Lung (tissue), 12 donors: ENCODE data around the gene FBXL13. TPM values are rescaled to one million over a fixed set of nuclear protein-coding genes. Genes with fewer than 3 reads are reported as not detected.

Experiments
- ATAC-seq: fragments of 200-7000 bp; cut with Tn5 transposase; one replicate; pipeline ENCODE4 v1.9.1; 2020; ENCODE audit warnings: moderate number of reproducible peaks; ENCODE audit not compliant: insufficient read depth, low FRiP score
- DNase-seq, 3 donors: peaks; one replicate each; pipeline ENCODE4 v3.0.0-alpha.2; 2013 to 2017
- H3K27ac ChIP-seq, 2 donors: one replicate each; pipeline ENCODE4 v1.5.1; 2013; ENCODE audit warnings: mild to moderate bottlenecking in 2 of 2, moderate library complexity in 2 of 2, control low read depth in 1 of 2, inconsistent platforms in 1 of 2, low read depth in 1 of 2, low read length in 1 of 2
- H3K27me3 ChIP-seq, 3 donors: one replicate each; pipeline ENCODE4 v1.5.1; 2013; ENCODE audit warnings: low read length in 2 of 3; ENCODE audit not compliant: control insufficient read depth in 3 of 3, insufficient read depth in 3 of 3
- H3K36me3 ChIP-seq, 4 donors: one replicate each; pipeline ENCODE4 v1.5.1; 2013; ENCODE audit warnings: low read length in 4 of 4, mild to moderate bottlenecking in 1 of 4, moderate library complexity in 1 of 4; ENCODE audit not compliant: control insufficient read depth in 4 of 4, insufficient read depth in 4 of 4
- H3K4me1 ChIP-seq, 5 donors: one replicate each; pipeline ENCODE4 v1.5.1; 2013; ENCODE audit warnings: low read length in 5 of 5, mild to moderate bottlenecking in 2 of 5, moderate library complexity in 1 of 5; ENCODE audit not compliant: control insufficient read depth in 5 of 5, insufficient read depth in 5 of 5
- H3K4me3 ChIP-seq: one replicate; pipeline ENCODE4 v1.5.1; 2013; ENCODE audit warnings: mild to moderate bottlenecking, control low read depth, moderate library complexity
- H3K9ac ChIP-seq, 2 donors: one replicate each; pipeline ENCODE4 v1.5.1; 2013; ENCODE audit warnings: low read length in 2 of 2, control low read depth in 1 of 2; ENCODE audit not compliant: insufficient read depth in 1 of 2
- H3K9me3 ChIP-seq, 4 donors: one replicate each; pipeline ENCODE4 v1.5.1; 2013; ENCODE audit warnings: low read length in 3 of 4, mild to moderate bottlenecking in 1 of 4, moderate library complexity in 1 of 4; ENCODE audit not compliant: control insufficient read depth in 4 of 4, insufficient read depth in 3 of 4
- CTCF ChIP-seq: IDR thresholded peaks from 2 replicates; pipeline ENCODE4 v1.5.1; 2012; ENCODE audit warnings: mild to moderate bottlenecking; ENCODE audit errors: control extremely low read depth, extremely low read depth
- whole genome bisulfite sequencing, 2 donors: extraction: QIAGEN DNeasy Blood & Tissue Kit; methylation state at CpG; one replicate each; pipeline ENCODE4 v1.1.7; 2013; 5-methylcytosine and 5-hydroxymethylcytosine counted together
- polyA plus RNA-seq, 2 donors: library from polyadenylated mRNA; stranded (reverse); fragments of 200-250 nt; gene quantifications; one replicate each; pipeline ENCODE4 v1.2.1, GENCODE V29; 2013
- total RNA-seq, 2 donors: library from RNA; depleted of rRNA in 1 of 2; stranded (reverse); fragments of >200 nt in 1 of 2; gene quantifications; one replicate each; pipeline ENCODE4 v1.2.1, GENCODE V29; 2014 to 2021
- donor health status: control.
- donor health status: control.
- donor health status: Bipolar disorder and iron deficiency.
- donor health status: healthy.
- donor health status: DM: yes; HTN: yes; CAD: no.

The FBXL13 gene
- total and polyA plus RNA-seq, 4 donors, result 0.61 to 12.3 (median 3.7) TPM

GRCh38 chr7:102837802-102838201, 236.8 kb downstream of the FBXL13 start:
- Histone ChIP-seq H3K27ac (no peak overlapping the region), H3K4me3 (no peak overlapping the region), H3K36me3 (peaks cover 0 to 4% (median 1%) of the 10 kb centered on the region in 4 donors), H3K9me3 (no peaks in the 10 kb centered on the region), H3K4me1 (peaks cover 0 to 46% (median 0%) of the 10 kb centered on the region in 5 donors), H3K9ac (no peak overlapping the region), H3K27me3 (no peaks in the 10 kb centered on the region)
- no peak for ATAC-seq
- no peak for DNase-seq
- TF ChIP-seq CTCF, result no peak
- 85 to 92% methylated on average over 3 of the region's 3 CpGs for WGBS, 2 donors

- no peak overlapping the region for H3K9ac ChIP-seq
- peaks cover 0 to 4% (median 1%) of the 10 kb centered on the region in 4 donors for H3K36me3 ChIP-seq
- peak in 1 of 3 donors; percentile 29 for DNase-seq
- no peak overlapping the region for H3K27ac ChIP-seq
- H3K27me3 ChIP-seq, result no peaks in the 10 kb centered on the region
- 86 to 100% methylated on average over 1 of the region's 1 CpG for WGBS, 2 donors
- ATAC-seq, result no peak
- peaks cover 0 to 48% (median 0%) of the 10 kb centered on the region in 5 donors for H3K4me1 ChIP-seq
- H3K4me3 ChIP-seq, result no peak overlapping the region
- no peak for TF ChIP-seq CTCF
- no peaks in the 10 kb centered on the region for H3K9me3 ChIP-seq
Observed at GRCh38 chr7:102836977-102837376, 237.6 kb downstream of the FBXL13 start.

DNA sequence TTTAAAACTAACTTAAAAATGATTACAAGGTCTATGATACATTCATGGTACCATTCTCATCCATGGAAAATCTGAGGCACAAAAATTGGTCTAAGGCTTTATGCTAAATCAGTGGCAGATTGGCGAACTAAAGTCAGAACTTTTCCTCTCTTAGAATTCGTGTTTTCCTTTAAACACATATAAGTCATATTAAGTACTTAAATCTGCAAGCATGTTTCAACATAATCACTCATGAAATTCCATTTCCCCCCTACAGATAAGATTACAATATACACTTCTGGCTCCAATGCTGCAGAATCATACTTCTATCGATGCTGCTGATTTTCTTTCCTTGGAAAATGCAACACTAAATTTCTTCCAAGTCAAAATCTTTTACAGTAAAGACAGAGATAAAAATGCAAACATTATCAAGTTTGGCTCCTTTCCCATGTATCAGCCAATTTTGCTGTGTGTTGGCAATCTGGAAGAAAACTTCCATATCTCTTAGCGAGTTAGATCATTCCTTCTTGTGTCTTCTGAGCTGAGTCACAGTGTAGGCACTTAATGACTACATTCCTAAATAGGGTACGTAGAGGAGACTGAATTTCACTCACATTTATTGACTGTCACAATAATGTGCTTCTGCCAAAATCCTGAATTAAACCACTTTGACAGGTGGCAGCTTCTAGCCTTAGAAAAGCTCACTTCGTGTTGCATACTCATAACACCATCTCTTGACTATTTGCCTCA, 238.2 kb downstream of the FBXL13 start:
- H3K9ac ChIP-seq, result no peak overlapping the region
- no peaks in the 10 kb centered on the region for H3K9me3 ChIP-seq
- H3K4me1 ChIP-seq, result peaks cover 0 to 42% (median 0%) of the 10 kb centered on the region in 5 donors
- H3K27ac ChIP-seq, result no peak overlapping the region
- DNase-seq (peak; percentile 24 to 93 (median 93)), ATAC-seq (peak; percentile 66)
- H3K4me3 ChIP-seq, result no peak overlapping the region
- H3K27me3 ChIP-seq, result no peaks in the 10 kb centered on the region
- no peak for TF ChIP-seq CTCF
- 77 to 88% methylated on average over 6 of the region's 6 CpGs for WGBS, 2 donors
- peaks cover 0 to 4% (median under 1%) of the 10 kb centered on the region in 4 donors for H3K36me3 ChIP-seq
